SH-SY5Y (cell line): ENCODE measurements around the gene ZNF829.

Experiments used
- GATA2 ChIP-seq: IDR thresholded peaks from 2 replicates; pipeline ENCODE4 v1.6.1; 2011; ENCODE audit warnings: mild to moderate bottlenecking, low read depth, low read length
- GATA3 ChIP-seq: IDR thresholded peaks from 2 replicates; pipeline ENCODE4 v1.6.1; 2011; ENCODE audit warnings: low read depth, mild to moderate bottlenecking, low read length, moderate library complexity

ZNF829 gene

DNA sequence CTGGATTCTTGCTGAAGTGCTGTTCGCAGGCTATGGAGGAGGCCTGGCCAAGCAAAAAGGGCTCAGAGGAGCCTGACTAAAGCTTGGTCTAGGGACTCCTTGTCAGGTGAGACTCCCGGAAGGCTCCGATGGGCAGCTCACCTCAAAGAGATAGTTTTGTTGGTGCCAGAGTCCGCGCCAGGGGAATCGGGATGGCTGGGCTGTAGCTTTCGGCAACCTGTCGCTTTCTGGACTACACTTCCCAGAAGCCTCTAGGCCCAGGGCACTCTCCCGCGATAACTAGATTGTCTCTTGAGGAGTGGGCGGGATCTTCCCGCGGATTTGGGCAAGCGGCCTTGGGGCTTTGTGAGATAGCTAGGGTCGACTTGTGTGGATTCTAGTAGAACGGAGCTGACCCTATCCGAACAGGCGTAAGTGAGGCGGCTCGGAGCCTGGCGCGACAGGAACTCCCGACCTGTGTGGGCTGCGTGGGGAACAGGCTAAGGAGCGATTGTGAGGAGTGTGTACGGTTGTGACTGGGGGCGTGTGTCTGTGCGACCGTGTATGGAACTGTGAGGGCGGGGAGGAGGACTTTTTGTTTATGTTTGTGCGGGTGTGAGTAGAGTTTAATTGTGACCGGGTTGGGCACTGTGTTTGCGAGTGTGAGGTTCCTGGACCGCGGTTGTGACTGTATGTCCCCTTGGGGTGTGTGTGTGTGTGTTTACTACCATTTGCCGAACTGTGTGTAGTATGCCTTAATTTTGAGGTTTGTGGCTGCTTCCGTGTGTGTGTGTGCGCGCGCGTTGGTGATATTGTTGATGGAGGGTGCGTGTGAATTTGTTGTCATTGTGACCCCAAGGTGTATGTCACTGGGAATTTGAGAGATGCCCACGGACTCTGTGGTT, 65.3 kb downstream of the ZNF829 start, which contains the start of gene ZNF345:
Gene ZNF345 (plus strand): TSS at position 318 of the 884 bp plus-strand sequence. CDS start 25,955 bp downstream, outside the sequence.
- TF ChIP-seq GATA3 (no peak), GATA2 (no peak)

- TF ChIP-seq GATA3: no peak
- no peak for TF ChIP-seq GATA2
Measured at GRCh38 chr19:36849701-36850558, 66.2 kb downstream of the ZNF829 start.

DNA sequence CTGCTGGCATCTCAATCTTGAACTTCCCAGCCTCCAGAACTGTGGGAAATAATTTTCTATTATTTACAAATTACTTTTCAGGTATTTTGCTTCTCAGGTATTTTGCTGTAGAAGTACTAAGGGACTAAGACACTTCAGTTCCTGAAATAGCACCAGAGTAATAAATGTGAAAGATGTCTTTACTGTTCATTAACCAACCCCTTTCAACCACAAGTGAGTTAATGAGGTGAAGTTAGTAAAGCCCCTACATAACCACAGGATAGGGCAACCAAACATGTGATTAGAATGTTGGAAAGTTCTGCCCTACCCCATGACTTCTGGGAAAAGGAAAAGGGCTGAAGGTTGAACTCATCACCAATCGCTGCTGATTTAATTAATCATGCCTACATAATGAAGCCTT, 68.1 kb downstream of the ZNF829 start:
- no peak for TF ChIP-seq GATA2
- no peak for TF ChIP-seq GATA3

- TF ChIP-seq GATA3 (no peak), GATA2 (no peak)
Measured at GRCh38 chr19:36838784-36839324, 77.2 kb downstream of the ZNF829 start.
